Measurements from ENCODE around the gene DGCR2.

GRCh38 chr22:19152942-19153883 is 31.0 kb upstream of the DGCR2 start:
- TF ChIP-seq SUPT20H (IDR thresholded peaks at IDR 0.05; ENCODE audit: borderline replicate concordance, control insufficient read depth, low read depth, low read length) (no peak), EZH2 (IDR thresholded peaks at IDR 0.05; ENCODE audit: borderline replicate concordance, control insufficient read depth, low read depth, low read length) (no peak), BRCA1 (IDR thresholded peaks at IDR 0.05; ENCODE audit: low read depth, low read length) (no peak), CTCF (IDR thresholded peaks at IDR 0.05 in 2 of 3, conservative IDR thresholded peaks at IDR 0.05 in 1 of 3; ENCODE audit: control insufficient read depth in 2 of 3, extremely low read depth in 1 of 3, insufficient read depth in 1 of 3, low read depth in 3 of 3, low read length in 3 of 3) (no peak), TARDBP (IDR thresholded peaks at IDR 0.05; ENCODE audit: borderline replicate concordance) (no peak), MXI1 (IDR thresholded peaks at IDR 0.05; ENCODE audit: low read depth, low read length) (no peak), TCF7 (IDR thresholded peaks at IDR 0.05; ENCODE audit: borderline replicate concordance) (no peak)
